CD4-positive, alpha-beta T cell treated with Interleukin-2 at 100 ng/mL for 4 hours (primary cell): ENCODE results near the gene UMODL1.

ENCODE experiments used
- DNase-seq: peaks from one replicate; pipeline ENCODE4 v3.0.0-alpha.2; 2020; ENCODE audit warnings: low spot score

UMODL1 gene, protein sequence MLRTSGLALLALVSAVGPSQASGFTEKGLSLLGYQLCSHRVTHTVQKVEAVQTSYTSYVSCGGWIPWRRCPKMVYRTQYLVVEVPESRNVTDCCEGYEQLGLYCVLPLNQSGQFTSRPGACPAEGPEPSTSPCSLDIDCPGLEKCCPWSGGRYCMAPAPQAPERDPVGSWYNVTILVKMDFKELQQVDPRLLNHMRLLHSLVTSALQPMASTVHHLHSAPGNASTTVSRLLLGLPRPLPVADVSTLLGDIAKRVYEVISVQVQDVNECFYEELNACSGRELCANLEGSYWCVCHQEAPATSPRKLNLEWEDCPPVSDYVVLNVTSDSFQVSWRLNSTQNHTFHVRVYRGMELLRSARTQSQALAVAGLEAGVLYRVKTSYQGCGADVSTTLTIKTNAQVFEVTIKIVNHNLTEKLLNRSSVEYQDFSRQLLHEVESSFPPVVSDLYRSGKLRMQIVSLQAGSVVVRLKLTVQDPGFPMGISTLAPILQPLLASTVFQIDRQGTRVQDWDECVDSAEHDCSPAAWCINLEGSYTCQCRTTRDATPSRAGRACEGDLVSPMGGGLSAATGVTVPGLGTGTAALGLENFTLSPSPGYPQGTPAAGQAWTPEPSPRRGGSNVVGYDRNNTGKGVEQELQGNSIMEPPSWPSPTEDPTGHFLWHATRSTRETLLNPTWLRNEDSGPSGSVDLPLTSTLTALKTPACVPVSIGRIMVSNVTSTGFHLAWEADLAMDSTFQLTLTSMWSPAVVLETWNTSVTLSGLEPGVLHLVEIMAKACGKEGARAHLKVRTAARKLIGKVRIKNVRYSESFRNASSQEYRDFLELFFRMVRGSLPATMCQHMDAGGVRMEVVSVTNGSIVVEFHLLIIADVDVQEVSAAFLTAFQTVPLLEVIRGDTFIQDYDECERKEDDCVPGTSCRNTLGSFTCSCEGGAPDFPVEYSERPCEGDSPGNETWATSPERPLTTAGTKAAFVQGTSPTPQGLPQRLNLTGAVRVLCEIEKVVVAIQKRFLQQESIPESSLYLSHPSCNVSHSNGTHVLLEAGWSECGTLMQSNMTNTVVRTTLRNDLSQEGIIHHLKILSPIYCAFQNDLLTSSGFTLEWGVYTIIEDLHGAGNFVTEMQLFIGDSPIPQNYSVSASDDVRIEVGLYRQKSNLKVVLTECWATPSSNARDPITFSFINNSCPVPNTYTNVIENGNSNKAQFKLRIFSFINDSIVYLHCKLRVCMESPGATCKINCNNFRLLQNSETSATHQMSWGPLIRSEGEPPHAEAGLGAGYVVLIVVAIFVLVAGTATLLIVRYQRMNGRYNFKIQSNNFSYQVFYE

DNA sequence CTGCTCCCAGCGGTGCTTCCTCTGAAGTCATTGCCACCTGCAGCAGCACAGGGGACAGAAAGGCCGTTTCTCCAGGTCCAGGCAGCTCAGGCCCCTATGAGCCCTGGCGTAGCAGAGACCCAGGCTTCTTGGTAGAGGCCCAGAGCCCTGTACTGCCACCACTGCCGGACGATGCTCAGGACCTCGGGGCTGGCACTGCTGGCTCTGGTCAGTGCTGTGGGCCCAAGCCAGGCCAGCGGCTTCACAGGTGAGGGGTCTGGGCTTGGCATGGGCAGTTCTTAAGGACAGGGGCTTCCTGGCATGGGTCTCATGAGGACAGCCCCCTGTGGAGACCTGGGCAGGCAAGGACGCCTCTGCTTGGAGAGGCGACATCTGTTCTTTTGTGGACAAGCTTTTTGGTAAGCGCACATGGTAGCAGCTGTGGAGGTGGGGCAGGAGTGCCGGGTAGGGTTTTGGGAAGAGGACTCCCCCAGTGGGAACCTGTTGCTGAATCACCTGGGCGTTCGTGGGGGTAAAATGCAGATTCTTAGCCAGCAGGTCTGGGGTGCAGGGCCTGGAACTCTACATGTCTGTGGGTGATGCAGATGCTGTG lies at the start of gene UMODL1:
Gene UMODL1, plus strand, starts transcription at position 172 of the 592 bp plus-strand sequence. Its CDS starts 0 bp downstream, at position 172.
- no peak for DNase-seq

DNA sequence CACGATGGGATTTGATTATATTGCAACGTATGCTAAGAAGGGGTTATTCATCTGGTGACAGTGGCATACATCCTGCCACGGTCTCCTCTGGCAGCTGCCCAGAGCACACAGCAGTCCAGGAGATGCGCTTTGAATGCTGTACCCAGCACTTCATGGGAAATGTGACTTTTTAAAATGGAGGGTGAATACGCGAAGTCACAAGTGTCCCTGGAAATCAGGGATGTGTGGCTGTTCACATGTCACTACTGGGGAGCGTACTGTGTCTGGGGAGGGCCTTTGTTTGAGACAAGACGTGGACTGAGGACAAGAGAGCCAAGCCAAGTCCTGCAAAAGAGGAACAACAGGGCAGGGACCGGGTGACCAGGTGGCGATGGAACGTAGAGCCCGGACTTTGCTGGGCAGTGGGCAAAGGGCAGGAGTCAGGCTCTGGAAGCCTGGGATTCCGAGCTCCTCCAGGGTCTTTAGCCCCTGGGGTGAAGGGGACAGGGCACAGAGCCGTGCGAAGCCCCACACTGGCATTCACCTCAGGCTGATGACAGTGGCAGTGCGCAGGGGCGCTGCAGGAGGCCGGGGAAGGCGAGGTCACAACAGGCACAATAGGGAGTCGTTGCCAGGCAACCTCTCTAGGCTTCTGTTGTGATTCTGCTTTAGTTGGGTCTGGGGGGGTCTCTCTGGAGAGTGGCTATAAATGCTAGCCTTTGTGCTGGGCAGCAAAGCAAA lies 49.6 kb upstream of the UMODL1 start:
- DNase-seq = no peak

DNA sequence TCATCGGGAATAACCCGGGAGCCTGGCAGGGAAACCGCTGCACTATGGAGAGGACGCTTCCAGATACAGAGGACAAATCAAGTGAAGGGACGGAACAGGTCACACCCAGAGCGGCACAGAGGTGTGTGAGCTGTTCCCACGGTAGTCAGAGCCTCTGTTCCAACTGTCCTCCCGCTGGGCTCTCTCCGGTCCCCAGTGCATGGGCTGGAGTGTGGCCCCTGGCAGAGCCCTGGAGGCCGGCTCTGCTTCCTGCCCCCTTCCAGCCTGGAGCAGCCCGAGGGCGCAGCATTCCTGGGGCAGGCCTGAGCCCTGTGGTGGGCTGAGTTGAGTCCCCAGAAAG lies 49.1 kb upstream of the UMODL1 start:
- no peak for DNase-seq

DNA sequence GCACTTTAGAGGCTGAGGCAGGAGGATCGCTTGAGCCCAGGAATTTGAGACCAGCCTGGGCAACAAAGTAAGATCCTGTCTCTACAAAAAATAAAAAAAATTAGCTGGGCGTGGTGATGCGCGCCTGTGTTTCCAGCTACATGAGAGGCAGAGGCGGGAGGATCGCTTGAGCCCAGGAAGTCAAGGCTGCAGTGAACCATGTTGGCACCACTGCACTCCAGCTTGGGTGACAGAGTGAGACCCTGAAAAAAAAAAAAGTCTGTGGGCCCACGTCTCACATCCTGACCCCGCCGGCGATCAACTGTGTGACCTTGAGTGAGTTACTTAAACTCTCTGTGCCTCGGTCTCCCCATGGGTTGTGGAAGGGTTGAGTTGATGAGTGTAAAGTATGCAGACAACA lies 48.2 kb upstream of the UMODL1 start:
- DNase-seq = no peak

DNA sequence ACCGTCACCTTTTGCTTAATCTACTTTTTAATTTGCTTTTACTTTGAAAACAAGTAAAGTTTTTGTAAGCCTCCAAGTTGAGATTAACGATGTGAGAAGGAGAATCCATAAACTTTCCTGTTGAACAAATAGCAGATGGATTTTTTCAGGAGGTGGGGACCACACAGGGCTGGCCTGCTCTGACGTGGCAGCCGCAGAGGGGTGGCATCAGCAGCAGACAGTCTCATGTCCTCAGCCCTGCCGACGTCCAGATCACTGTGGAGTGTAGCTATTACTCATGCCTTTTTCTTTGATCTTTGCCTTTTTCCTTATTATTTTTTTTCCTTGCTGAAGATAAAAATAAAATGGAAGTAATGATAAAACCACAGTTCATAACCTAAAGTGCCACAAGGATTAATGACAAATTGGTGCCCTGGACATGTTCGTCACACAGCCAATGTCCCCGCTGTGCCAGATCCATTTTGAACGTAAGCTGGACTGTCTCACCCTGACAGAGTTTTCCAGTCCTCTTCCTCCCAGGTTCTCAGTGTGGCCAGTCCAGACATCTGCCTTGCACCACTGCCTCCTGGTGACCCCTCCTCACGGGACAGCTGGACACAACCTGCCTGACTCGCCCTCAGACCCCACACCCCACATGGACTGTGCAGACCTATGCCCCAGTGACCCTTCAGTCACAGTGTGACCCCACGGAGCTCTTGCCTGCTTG lies 45.6 kb upstream of the UMODL1 start:
- no peak for DNase-seq

DNA sequence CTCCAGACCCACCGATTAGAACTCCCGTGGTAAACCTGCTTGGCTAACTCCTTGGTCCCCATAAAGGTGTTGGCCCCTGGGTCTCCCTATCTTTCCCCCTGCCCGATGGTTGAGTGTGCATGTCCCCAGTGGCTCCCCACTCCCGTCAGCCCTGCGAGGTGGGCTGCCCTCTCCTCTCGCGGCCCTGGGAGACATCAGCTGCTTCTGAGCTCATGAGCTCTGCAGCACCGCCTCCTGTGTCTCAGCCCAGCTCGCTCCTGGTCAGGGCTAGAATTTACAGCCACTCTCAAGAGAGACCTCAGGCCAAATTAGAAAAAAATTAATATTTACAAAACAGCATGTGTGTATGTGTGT lies 45.1 kb upstream of the UMODL1 start:
- DNase-seq = no peak

DNA sequence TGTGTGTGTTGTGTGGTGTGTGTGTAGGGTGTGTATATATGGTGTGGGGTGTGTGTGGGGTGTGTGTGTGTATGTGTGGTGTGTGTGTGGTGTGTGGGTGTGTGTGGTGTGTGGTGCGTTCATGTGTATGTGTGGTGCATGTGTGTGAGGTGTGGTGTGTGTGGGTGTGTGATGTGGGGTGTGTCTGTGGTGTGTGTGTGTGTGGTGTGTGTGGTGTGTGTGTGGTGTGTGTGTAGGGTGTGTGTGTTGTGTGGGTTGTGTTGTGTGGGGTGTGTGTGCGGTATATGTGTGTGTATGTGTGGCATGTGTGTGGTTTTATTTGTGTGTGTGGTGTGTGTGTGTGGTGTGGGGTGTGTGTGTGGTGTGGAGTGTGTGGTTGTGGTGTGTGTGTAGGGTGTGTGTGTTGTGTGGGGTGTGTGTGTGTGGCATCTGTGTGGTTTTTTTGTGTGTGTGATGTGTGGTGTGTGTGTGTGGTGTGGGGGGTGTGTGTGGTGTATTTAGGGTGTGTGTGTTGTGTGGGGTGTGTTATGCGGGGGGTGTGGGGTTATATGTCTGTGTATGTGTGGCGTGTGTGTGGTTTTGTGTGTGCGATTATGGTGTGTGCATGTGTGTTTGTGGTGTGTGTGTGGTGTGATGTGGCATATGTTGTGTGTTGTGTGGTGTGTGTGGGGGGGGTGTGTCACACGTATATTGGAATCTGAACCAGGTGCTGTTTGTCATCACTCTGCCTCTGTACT lies 43.9 kb upstream of the UMODL1 start:
- DNase-seq = no peak

DNA sequence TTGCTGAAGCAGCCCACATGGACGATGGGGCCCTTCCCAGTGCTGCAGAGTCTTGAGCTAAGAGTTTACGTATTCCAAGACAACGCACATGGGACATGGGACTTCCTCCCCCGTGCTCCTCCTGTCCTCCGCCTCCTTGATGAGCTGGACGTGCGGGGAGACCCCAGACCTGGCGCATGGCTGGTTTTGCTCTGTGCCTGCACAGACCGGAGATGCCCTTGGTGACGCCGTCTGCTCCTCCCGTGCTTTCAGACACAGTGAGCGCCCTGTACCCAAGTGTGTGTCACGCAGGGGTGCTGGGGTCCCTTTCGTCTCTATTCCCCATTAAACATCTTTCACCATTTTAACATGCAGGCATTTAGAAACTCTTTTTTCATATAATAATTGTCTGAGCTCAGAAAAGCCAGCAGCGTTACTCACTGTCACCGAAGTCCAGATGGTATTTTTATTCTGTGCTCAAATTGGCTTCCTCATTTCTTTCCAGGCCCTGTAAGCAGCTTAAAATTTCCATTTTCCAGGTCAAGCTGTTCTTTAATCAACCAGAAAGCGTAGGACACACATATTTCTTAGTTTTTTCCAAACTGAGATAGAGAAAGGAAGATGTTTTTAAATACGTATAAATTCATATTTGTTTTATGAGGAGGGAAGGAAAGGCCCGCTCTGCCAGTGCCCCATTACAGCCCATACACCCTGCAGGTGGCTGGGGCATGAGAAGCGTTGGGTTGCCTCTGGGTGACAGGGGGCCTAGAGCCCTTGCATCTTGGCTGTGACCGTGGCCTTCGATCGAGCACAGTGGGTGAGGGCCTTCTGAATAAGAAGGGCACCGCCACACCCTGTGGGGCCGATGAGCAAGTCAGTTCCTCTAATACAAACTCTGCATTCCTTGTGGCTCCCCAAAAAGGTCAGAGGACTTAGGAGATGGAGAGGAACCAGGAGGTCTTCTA lies 43.0 kb upstream of the UMODL1 start:
- DNase-seq = no peak

DNA sequence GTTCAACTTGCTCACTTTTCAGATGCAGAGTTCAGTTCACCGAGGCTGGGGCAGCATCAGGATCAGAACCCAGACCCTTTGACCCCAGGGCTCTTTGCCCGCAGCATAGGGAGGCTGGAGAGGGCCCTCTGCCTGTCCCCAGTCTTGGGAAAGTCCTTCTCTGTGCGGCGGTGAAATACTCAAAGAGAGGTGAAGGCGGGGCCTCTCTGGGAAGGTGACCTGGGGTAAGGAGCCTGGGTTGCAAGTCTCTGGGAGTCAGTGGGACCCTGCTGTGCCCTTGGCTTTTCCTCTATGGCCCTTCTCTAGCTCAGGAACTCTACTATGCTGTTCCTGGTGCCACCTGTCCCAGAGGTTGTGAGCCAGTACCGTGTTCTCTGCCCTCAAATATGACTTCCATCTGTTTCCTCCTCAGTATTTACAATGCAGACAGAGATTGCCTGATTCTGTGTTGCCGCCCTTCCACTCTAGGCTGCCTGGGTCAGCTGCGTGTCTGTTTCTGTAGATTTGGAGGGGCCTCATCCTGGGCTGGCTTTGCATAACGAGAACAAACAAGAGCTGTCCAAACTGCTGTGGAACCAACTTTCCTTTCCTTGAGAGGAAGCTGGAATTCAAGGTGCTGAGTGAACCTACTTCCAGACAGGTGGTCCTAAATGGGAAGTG lies 42.2 kb upstream of the UMODL1 start:
- DNase-seq = no peak

DNA sequence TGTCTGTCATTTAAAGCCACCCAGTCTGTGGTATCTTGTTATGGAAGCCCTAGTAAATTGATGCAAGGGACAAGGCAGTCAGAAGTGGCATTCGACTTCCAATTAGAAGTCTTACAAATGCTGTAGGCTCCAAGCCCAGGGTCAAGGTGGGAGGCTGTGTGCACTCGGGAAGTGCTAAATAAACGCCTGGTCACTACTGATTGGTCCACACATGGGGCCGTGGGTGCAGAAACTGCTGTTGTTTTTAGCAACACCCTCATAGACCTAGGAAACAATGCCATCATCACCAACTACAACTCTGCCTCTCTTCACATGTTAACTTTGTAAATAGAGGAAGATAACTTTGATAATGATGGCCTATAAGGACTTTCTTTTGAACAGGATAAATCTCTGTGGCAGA lies 40.8 kb upstream of the UMODL1 start:
- DNase-seq = no peak

DNA sequence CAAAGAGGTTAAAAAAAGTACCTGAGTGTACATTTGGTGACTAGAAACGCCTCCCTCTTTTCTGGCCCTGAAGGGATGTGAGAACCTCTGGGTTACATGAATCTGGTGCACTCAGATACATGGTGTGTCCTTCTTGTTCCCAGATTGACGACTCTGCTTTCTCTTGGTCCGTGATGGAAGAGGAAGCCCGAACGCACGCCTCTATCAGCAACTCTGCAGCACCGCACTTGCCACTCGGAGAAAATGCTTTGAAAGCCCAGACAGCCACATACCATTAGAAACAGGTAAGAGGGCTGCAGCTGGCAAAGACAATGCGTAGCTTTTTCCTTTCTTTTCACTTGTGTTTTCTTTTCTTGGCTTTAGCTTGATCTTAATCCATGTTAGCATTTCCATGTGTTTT lies 39.9 kb upstream of the UMODL1 start:
- no peak for DNase-seq

DNA sequence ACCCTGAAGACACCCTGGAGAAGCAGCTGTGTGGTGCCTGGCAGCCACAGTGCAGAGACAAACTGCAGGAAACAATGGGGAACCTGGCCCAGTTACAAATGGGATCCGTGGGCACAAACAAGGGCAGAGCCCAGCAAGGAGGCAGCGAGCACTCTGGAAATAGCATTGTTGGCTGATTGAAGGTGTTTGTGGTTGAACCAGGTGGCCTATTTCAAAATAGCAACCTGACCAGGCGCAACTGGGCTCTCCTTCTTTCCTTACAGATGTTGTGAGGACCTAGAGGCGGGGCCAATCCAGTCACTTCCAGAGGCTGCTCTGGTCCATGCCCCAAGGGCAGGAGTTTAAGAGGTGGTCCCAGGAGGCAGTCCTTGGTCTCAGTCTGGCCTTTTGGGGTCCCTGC lies 39.3 kb upstream of the UMODL1 start:
- DNase-seq = no peak

DNA sequence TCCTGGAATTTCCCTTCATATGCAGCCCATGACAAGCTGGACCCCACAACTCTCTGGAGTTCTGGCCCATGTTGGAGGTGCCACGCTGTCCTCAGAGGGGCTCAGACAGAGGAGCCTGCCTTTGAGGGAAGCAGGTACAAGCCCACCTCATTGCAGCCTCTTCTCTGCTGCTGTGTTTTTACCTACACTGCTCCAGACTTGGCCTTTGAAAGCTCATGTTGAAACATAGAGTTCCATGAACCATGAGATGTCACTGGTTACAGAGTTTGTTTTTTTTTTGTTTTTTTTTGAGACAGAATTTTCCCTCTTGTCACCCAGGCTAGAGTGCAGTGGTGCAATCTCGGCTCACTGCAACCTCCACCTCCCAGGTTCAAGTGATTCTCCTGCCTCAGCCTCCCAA lies 38.9 kb upstream of the UMODL1 start:
- no peak for DNase-seq

DNA sequence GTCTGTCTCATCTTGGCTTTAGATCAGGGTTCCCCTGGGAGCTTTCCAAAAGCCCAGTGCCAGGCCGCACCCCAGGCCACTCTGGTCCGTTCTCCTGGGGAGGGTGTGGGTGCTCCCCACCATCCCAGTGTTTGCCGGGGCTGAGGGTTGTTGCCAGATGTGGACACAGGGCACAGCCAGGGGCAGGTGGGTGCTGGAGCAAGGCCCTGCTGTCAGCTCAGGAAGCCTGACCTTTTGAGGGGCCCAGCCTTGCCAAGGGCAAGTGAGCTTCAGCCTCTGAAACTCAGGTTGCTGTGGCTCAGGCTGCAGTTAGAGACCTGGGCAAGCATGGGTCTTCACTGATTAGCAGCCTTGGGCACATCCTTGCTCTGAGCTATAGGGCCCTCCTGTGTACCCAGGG lies 38.1 kb upstream of the UMODL1 start:
- DNase-seq = no peak

DNA sequence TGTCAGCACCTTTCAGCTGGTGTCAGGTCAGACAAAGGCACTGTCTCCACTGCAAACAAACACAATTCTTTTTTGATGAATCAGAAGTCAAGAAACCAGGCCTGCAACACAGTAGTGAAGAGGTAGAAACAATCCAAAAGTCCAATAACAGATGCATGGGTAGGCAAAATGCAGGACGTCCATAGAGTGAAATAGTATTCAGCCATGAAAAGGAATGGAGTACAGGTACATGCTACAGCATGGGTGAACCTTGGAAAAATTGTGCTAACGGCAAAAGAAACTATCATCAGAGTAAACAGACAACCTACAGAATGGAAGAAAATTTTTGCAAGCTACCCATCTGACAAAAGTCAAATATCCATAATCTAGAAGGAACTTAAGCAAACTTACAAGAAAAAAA lies 34.8 kb upstream of the UMODL1 start:
- no peak for DNase-seq

DNA sequence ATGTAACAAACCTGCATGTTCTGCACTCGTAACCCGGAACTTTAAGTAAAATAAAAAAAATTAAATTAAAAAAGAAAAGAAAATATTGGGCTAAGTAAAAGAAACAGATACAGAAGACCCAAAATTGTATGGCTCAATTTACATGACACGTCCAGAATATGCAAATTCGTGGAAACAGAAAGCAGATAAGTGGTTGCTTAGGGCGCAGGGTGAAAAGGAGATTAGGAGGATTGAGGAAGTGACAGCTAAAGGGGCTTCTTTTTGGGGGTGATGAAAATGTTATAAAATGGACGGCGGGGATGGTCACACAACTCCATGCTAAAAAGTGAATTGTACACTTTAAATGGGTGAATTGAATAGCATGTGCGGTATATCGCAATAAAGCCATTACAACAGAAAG lies 33.6 kb upstream of the UMODL1 start:
- DNase-seq = no peak

DNA sequence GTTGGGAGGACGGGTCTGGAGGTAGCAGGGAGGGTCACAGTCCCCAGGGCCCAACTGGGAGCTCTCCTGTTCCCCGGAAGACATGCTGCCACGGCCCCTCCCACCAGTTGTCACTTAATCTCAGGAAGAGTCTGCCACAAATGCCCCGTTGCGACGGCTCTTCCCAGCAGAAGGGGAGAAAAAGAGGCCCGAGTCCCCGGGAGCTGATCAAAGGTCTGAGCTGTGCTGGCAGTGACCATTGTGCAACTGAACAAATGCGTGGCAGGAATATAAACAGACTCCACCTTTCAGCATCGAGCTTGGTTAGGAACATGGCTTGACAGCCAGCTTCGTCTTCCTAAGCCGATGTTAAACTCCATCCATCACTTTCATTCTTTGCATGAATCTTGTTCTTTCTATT lies 33.2 kb upstream of the UMODL1 start:
- no peak for DNase-seq

DNA sequence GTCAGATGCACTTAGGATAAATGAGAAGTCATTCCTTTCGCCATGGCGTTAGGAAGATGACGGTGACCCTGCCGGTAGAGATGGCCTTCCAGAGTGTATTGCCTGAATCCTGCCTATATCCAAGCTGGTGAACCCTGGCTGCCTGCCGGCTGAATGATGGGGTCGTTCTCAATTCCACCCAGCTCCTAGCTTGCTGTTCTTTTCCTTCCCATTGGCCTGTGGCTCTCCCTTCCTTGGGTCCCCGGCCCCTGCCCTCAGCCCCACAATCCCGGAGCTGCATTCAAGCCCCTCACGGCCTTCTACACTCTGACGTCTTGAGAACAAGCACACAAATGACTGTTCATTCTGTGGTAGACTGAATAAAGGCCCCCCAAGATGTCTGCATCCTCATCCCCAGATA lies 32.7 kb upstream of the UMODL1 start:
- no peak for DNase-seq
